HepG2 (cell line): ENCODE data around the gene ZFPM1. TPM values are rescaled to one million over a fixed set of nuclear protein-coding genes. Genes with fewer than 3 reads are reported as not detected.
A peak's percentile ranks its signal among the peaks of the same experiment; 100 is the strongest.

ENCODE experiments used
- CCDC6 ChIP-seq: sonication (generic); formaldehyde crosslinking; IDR thresholded peaks from 2 replicates; pipeline ENCODE4 v1.8.1; 2022; ENCODE audit warnings: mild to moderate bottlenecking, missing genetic modification reagents, moderate library complexity
- FOSL1 ChIP-seq: sonication (generic); formaldehyde crosslinking; IDR thresholded peaks from 2 replicates; pipeline ENCODE4 v1.9.0; 2021; ENCODE audit warnings: missing genetic modification reagents, borderline replicate concordance
- FOXJ3 ChIP-seq: sonication (generic); formaldehyde crosslinking; IDR thresholded peaks from 2 replicates; pipeline ENCODE4 v1.4.0; 2020; ENCODE audit warnings: missing genetic modification reagents, mild to moderate bottlenecking, borderline replicate concordance
- HES4 ChIP-seq: sonication (generic); formaldehyde crosslinking; IDR thresholded peaks from 2 replicates; pipeline ENCODE4 v1.9.0; 2021; ENCODE audit warnings: mild to moderate bottlenecking, missing genetic modification reagents, borderline replicate concordance
- MTF1 ChIP-seq: sonication (generic); formaldehyde crosslinking; IDR thresholded peaks from 2 replicates; pipeline ENCODE4 v1.5.0; 2020; ENCODE audit warnings: missing genetic modification reagents
- SSRP1 ChIP-seq: IDR thresholded peaks from 2 replicates; pipeline ENCODE4 v1.6.1; 2016; ENCODE audit warnings: control low read depth
- TEAD2 ChIP-seq: sonication (generic); formaldehyde crosslinking; IDR thresholded peaks from 2 replicates; pipeline ENCODE4 v1.9.0; 2021; ENCODE audit warnings: missing genetic modification reagents
- ZNF569 ChIP-seq: sonication (generic); formaldehyde crosslinking; IDR thresholded peaks from 2 replicates; pipeline ENCODE4 v1.5.0; 2020; ENCODE audit warnings: mild to moderate bottlenecking, missing genetic modification reagents, moderate library complexity, borderline replicate concordance
- ZNF607 ChIP-seq: sonication (generic); formaldehyde crosslinking; IDR thresholded peaks from 2 replicates; pipeline ENCODE4 v1.5.1; 2020; ENCODE audit warnings: missing genetic modification reagents, mild to moderate bottlenecking, borderline replicate concordance
- ZNF747 ChIP-seq: sonication (generic); formaldehyde crosslinking; IDR thresholded peaks from 2 replicates; pipeline ENCODE4 v1.8.1; 2023; ENCODE audit warnings: missing genetic modification reagents, mild to moderate bottlenecking, borderline replicate concordance
- ZNF790 ChIP-seq: sonication (generic); formaldehyde crosslinking; IDR thresholded peaks from 2 replicates; pipeline ENCODE4 v1.8.0; 2022; ENCODE audit warnings: missing genetic modification reagents, mild to moderate bottlenecking, borderline replicate concordance
- polyA plus RNA-seq, 8 experiments: library from polyadenylated mRNA; depleted of rRNA in 3 of 8; stranded (reverse) in 7 of 8; unstranded in 1 of 8; fragments of >200 nt; fragmentation: Illumina TruSeq in 4 of 8; extraction: Trizol in 4 of 8; gene quantifications; 2 replicates each; pipeline versions ENCODE4 v1.2.1 to v1.2.3, GENCODE V29; 2011 to 2016; ENCODE audit warnings: low read depth in 4 of 8, missing spikeins in 1 of 8, mixed read lengths in 1 of 8; ENCODE audit not compliant: insufficient read depth in 1 of 8
- total RNA-seq, 5 experiments: library from RNA; depleted of rRNA; stranded (reverse); fragments of >200 nt; fragmentation: Illumina TruSeq; extraction: Trizol; gene quantifications; 2 replicates each; pipeline ENCODE4 v1.2.3, GENCODE V29; 2016; ENCODE audit warnings: low read depth in 1 of 5
- TF ChIP-seq, protein P1 (sequence below): sonication (generic); formaldehyde crosslinking; conservative IDR thresholded peaks from 2 replicates; pipeline ENCODE4 v1.4.0; 2020; ENCODE audit warnings: missing genetic modification reagents
- TF ChIP-seq, protein P2 (sequence below): sonication (generic); formaldehyde crosslinking; IDR thresholded peaks from 2 replicates; pipeline ENCODE4 v1.8.1; 2022; ENCODE audit warnings: low read depth, mild to moderate bottlenecking, missing genetic modification reagents
- TF ChIP-seq, protein P3 (sequence below): sonication (generic); formaldehyde crosslinking; IDR thresholded peaks from 2 replicates; pipeline ENCODE4 v1.8.0; 2022; ENCODE audit warnings: missing genetic modification reagents, low read depth, mild to moderate bottlenecking, borderline replicate concordance
- TF ChIP-seq, protein P4 (sequence below): sonication (generic); formaldehyde crosslinking; IDR thresholded peaks from 2 replicates; pipeline ENCODE4 v1.4.0; 2020; ENCODE audit warnings: mild to moderate bottlenecking, low read depth, missing genetic modification reagents
- TF ChIP-seq, protein P5 (sequence below): sonication (generic); formaldehyde crosslinking; IDR thresholded peaks from 2 replicates; pipeline ENCODE4 v1.8.1; 2023; ENCODE audit warnings: mild to moderate bottlenecking, missing genetic modification reagents
- TF ChIP-seq, protein P6 (sequence below): sonication (generic); formaldehyde crosslinking; conservative IDR thresholded peaks from 2 replicates; pipeline ENCODE4 v1.4.0; 2020; ENCODE audit warnings: missing genetic modification reagents

ZFPM1 gene
- total and polyA plus RNA-seq, 2 of the 13 experiments (the other 11 are each of a cell fraction or from before 2014, with no cell fraction given): 1.3 to 3.8 TPM

DNA sequence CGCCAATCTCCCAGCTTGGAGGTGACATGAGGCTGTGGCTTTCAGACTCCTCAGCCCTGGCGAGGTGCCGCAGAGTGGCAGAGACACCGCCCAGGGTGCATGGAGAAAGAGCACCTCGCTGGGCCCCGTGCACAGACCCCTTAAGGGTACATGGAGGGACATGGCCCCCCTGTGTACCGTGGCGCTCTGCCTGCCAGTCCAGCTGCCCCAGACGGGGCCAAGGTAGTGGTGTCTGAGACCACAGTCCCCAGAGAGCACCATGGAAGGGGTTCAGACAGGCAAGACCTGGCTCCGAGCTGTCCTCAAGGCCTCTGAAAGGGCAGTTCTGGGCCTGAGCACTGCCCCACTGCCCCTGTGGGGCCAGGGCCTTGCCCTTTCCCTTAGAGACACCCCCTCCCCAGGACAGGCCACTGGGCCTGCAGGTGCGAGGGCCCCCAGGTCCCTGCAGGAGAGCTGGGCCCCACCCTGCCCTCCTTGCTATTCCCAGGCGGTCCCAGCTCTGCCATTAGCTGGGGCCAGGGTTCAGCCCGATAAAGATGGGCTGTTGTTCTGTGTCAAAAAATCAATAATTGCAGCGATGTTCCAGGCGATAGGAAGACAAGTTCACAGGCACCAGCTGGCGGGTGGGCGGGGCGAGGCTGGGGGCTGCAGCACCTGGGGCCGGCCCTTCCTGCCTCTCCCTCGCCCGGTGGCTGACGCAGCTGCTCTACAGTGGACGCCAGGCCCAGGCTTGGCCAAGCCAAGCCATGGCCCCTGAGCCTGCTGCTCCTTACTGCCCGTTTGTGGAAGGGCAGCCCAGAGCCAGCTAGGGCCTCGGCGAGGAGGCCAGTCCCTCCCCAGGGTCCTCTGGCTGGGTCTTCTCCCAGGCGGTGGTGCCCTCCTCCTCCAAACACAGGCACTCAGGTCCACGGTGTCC lies 51.7 kb downstream of the ZFPM1 start (continued):
- TF ChIP-seq, protein P1, sequence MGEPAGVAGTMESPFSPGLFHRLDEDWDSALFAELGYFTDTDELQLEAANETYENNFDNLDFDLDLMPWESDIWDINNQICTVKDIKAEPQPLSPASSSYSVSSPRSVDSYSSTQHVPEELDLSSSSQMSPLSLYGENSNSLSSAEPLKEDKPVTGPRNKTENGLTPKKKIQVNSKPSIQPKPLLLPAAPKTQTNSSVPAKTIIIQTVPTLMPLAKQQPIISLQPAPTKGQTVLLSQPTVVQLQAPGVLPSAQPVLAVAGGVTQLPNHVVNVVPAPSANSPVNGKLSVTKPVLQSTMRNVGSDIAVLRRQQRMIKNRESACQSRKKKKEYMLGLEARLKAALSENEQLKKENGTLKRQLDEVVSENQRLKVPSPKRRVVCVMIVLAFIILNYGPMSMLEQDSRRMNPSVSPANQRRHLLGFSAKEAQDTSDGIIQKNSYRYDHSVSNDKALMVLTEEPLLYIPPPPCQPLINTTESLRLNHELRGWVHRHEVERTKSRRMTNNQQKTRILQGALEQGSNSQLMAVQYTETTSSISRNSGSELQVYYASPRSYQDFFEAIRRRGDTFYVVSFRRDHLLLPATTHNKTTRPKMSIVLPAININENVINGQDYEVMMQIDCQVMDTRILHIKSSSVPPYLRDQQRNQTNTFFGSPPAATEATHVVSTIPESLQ: 0 out of 2 replicates have a peak, but pooled peaks have one; percentile 41
- TF ChIP-seq, protein P2, sequence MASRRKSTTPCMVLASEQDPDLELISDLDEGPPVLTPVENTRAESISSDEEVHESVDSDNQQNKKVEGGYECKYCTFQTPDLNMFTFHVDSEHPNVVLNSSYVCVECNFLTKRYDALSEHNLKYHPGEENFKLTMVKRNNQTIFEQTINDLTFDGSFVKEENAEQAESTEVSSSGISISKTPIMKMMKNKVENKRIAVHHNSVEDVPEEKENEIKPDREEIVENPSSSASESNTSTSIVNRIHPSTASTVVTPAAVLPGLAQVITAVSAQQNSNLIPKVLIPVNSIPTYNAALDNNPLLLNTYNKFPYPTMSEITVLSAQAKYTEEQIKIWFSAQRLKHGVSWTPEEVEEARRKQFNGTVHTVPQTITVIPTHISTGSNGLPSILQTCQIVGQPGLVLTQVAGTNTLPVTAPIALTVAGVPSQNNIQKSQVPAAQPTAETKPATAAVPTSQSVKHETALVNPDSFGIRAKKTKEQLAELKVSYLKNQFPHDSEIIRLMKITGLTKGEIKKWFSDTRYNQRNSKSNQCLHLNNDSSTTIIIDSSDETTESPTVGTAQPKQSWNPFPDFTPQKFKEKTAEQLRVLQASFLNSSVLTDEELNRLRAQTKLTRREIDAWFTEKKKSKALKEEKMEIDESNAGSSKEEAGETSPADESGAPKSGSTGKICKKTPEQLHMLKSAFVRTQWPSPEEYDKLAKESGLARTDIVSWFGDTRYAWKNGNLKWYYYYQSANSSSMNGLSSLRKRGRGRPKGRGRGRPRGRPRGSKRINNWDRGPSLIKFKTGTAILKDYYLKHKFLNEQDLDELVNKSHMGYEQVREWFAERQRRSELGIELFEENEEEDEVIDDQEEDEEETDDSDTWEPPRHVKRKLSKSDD (CRISPR knock-in tag): peak; percentile 74; the same call in 1 of the 2 replicates
- peak; percentile 68 for TF ChIP-seq HES4 (CRISPR knock-in tag)
- TF ChIP-seq, protein P3, sequence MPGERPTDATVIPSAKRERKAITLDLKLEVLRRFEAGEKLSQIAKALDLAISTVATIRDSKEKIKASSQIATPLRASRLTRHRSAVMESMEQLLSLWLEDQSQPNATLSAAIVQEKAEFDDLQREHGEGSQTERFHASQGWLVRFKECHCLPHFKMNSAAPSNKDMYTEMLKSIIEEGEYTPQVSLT (CRISPR knock-in tag): no peak
- TF ChIP-seq FOXJ3: peak; percentile 91
- no peak for TF ChIP-seq ZNF569 (CRISPR knock-in tag)
- peak; percentile 79; the same call in 1 of the 2 replicates for TF ChIP-seq ZNF790 (CRISPR knock-in tag)
- peak; percentile 73 for TF ChIP-seq SSRP1 (CRISPR knock-in tag)
- TF ChIP-seq, protein P4, sequence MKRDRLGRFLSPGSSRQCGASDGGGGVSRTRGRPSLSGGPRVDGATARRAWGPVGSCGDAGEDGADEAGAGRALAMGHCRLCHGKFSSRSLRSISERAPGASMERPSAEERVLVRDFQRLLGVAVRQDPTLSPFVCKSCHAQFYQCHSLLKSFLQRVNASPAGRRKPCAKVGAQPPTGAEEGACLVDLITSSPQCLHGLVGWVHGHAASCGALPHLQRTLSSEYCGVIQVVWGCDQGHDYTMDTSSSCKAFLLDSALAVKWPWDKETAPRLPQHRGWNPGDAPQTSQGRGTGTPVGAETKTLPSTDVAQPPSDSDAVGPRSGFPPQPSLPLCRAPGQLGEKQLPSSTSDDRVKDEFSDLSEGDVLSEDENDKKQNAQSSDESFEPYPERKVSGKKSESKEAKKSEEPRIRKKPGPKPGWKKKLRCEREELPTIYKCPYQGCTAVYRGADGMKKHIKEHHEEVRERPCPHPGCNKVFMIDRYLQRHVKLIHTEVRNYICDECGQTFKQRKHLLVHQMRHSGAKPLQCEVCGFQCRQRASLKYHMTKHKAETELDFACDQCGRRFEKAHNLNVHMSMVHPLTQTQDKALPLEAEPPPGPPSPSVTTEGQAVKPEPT (CRISPR knock-in tag): peak; percentile 77; the same call in 1 of the 2 replicates
- TF ChIP-seq TEAD2 (CRISPR knock-in tag): no peak
- TF ChIP-seq FOSL1 (CRISPR knock-in tag): no peak
- TF ChIP-seq, protein P5, sequence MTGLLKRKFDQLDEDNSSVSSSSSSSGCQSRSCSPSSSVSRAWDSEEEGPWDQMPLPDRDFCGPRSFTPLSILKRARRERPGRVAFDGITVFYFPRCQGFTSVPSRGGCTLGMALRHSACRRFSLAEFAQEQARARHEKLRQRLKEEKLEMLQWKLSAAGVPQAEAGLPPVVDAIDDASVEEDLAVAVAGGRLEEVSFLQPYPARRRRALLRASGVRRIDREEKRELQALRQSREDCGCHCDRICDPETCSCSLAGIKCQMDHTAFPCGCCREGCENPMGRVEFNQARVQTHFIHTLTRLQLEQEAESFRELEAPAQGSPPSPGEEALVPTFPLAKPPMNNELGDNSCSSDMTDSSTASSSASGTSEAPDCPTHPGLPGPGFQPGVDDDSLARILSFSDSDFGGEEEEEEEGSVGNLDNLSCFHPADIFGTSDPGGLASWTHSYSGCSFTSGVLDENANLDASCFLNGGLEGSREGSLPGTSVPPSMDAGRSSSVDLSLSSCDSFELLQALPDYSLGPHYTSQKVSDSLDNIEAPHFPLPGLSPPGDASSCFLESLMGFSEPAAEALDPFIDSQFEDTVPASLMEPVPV (CRISPR knock-in tag): no peak; the same call in 1 of the 2 replicates
- TF ChIP-seq ZNF747 (CRISPR knock-in tag): peak; percentile 96
- peak; percentile 78; the same call in 1 of the 2 replicates for TF ChIP-seq ZNF607 (CRISPR knock-in tag)
- TF ChIP-seq CCDC6: peak; percentile 95
- TF ChIP-seq, protein P6, sequence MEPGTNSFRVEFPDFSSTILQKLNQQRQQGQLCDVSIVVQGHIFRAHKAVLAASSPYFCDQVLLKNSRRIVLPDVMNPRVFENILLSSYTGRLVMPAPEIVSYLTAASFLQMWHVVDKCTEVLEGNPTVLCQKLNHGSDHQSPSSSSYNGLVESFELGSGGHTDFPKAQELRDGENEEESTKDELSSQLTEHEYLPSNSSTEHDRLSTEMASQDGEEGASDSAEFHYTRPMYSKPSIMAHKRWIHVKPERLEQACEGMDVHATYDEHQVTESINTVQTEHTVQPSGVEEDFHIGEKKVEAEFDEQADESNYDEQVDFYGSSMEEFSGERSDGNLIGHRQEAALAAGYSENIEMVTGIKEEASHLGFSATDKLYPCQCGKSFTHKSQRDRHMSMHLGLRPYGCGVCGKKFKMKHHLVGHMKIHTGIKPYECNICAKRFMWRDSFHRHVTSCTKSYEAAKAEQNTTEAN (CRISPR knock-in tag): peak; percentile 79
- TF ChIP-seq MTF1 (CRISPR knock-in tag): no peak
